Astrocyte of the cerebellum (primary cell): ENCODE results near the gene CD164.
"Not testable (repeated sequence)": the region's sequence is repeated elsewhere in the genome, so short reads cannot be mapped to it uniquely, and the experiment has no call there.

Source experiments
- DNase-seq: peaks from one replicate; pipeline ENCODE4 v3.0.0-alpha.2; 2011; ENCODE audit warnings: low read depth
- H3K4me3 ChIP-seq: 2 replicates; pipeline ENCODE4 v1.5.1; 2011; ENCODE audit warnings: mild to moderate bottlenecking, low read depth, low read length, moderate library complexity
- CTCF ChIP-seq: IDR thresholded peaks from 2 replicates; pipeline ENCODE4 v1.5.1; 2012; ENCODE audit warnings: low read length, low read depth, moderate library complexity, mild to moderate bottlenecking; ENCODE audit errors: missing control alignments
- in situ Hi-C: cut with HindIII; loops from 2 replicates; pipeline ENCODE4 v1.10.0; 2017; ENCODE audit warnings: low sequenced_read_pairs

CD164 gene

DNA sequence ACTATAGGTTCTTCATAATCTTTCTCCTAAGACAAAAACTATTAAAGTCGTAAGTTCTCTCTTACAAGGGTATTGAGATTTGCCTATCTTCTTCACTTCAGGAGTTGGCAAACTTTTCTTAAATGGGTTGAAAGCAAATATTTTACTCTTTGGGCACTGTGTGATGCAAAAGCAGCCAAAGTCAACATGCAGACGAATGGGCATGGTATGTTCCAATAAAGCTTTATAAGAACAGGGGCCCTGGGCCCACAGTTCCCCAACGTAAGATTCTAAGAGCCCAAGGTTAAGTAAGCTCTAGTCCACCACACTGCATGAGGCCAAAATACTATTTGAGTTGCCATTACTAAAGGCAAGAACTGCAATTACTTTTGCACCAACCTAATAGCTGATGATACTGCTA lies 11.5 kb downstream of the CD164 start:
- no peak for DNase-seq
- no peak overlapping the region for H3K4me3 ChIP-seq
- in situ Hi-C loops: no loop called here
- no peak for TF ChIP-seq CTCF

DNA sequence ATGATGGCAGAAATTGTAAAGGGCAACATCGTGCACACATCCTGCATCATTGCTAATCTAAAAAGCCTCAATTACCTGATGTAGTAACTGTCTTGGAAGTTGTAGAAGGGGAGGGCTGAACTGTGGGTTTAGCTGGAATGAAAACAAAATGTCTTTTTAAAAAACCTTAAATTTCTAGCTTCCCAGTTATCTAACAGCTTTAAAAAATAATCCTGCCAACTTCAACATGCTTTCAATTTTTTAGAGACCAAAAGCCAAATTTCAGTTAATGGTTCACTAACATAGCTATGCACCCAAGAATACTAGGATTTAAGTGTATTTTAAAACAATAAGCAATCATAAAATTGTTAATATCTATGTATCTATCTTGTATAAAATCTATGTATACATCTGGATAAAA lies 11.9 kb downstream of the CD164 start:
- no peak for TF ChIP-seq CTCF
- in situ Hi-C loops: no loop called here
- no peak for DNase-seq
- H3K4me3 ChIP-seq: no peak overlapping the region

DNA sequence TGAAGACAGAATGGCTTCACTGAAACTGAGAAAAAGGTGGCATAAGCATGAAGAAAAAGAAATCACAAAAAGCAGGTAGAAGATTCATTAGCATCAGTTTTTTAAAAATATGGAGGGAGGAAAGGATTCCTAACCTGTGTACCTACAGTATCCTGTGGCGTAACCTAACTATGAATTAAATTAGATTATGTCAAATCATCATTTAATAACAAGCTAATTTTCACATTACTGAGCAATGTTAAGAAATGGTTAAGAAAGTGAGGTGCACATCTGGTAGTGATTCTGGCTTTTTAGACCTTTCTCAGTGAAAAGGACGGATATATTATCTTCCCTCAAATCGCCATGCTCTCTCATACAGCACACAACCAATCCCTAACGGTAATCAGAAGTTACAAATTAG lies 12.5 kb downstream of the CD164 start:
- no peak overlapping the region for H3K4me3 ChIP-seq
- in situ Hi-C loops: no loop called here
- no peak for TF ChIP-seq CTCF
- DNase-seq: no peak

GRCh38 chr6:109364382-109365078 lies 17.7 kb downstream of the CD164 start:
- in situ Hi-C loops, H3K4me3 ChIP-seq, DNase-seq: not testable (repeated sequence)

GRCh38 chr6:109363753-109364152 lies 18.5 kb downstream of the CD164 start:
- H3K4me3 ChIP-seq: no peak overlapping the region
- no peak for DNase-seq
- in situ Hi-C loops: no loop called here
- TF ChIP-seq CTCF: no peak

DNA sequence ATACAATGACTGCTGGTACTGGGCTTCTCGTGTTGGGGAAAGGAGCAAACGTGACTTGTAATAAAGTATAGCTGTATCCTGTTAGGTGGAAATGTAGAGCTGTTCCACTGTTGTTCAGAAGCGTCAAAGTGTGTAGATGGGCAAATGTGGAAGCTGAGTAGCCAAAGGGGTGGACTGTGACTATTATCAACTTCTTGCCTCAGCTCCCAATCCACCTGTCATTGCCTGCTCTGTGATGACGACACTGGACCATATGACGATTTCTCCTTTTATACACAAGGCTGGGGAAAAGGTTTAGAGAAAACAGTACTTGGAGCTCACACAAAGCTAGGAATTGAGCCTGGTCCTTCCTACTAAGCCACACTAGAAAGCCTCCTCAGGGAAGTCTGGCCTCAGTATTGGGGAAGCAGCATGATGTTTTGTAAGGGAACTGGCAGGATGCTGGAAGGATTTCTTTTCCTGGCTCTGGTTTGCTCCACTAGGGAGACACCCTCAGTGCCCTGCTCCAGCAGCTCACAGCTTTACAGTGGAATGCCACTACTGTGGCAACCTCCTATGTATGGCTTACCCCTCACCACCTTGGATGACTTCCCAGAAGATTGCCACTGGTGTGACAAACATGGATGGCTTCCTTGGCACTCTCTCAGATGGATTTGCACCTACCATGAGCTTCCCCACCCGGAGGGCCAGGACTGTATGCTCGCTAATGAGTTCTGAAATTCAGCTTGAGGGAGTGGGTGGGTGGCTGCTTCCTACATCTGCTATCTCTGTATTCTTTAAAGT lies 20.0 kb downstream of the CD164 start:
- DNase-seq: no peak
- no peak for TF ChIP-seq CTCF
- in situ Hi-C loops: no loop called here

DNA sequence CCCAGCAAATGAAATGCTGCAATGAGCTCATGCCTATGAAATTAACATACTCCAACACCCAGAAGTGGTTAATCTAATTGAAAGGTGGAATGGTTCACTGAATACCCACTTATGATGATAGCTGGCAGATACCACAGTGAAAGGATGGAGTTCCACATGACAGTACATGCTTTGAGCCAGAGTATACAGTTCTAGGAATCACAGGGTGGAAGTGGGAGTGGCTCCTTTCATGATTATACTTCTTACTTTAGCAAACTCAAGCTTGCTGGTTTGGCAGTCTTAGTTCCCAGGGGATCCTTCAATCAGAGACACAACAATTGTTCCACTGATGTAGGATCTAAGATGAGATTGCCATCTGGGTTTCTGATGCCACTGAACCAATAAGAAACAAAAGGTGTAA lies 21.5 kb downstream of the CD164 start:
- no peak for TF ChIP-seq CTCF
- DNase-seq: no peak
- in situ Hi-C loops: no loop called here
- no peak overlapping the region for H3K4me3 ChIP-seq

More for the DNA sequence above, 20.0 kb downstream of the CD164 start:
- H3K4me3 ChIP-seq: no peak overlapping the region
